Mucosa of descending colon (tissue), 3 donors: ENCODE results near the gene LIPK. TPM values are rescaled to one million over a fixed set of nuclear protein-coding genes. Genes with fewer than 3 reads are reported as not detected.

Experiments used
- ATAC-seq: fragments of 200-7000 bp; cut with Tn5 transposase; one replicate; pipeline ENCODE4 v1.9.1; 2020; ENCODE audit warnings: mild to moderate bottlenecking, moderate library complexity
- DNase-seq, 3 donors: peaks; one replicate each; pipeline ENCODE4 v3.0.0-alpha.2; 2020
- H3K36me3 ChIP-seq: fragments of 200-600 bp; one replicate; pipeline ENCODE4 v1.8.0; 2021; ENCODE audit warnings: low read depth, mild to moderate bottlenecking
- H3K4me1 ChIP-seq: fragments of 200-600 bp; one replicate; pipeline ENCODE4 v1.8.0; 2021; ENCODE audit warnings: low read depth, mild to moderate bottlenecking
- H3K4me3 ChIP-seq: fragments of 200-600 bp; one replicate; pipeline ENCODE4 v1.8.0; 2021; ENCODE audit warnings: mild to moderate bottlenecking
- H3K9me3 ChIP-seq: fragments of 200-600 bp; one replicate; pipeline ENCODE4 v1.8.0; 2021; ENCODE audit warnings: mild to moderate bottlenecking
- CTCF ChIP-seq: fragments of 200-600 bp; IDR thresholded peaks from one replicate; pipeline ENCODE4 v1.8.0; 2022; ENCODE audit warnings: antibody characterized with exemption, mild to moderate bottlenecking
- intact Hi-C, 2 donors: fragments of 100-400 bp; cut with DNase I in 1 of 2; cut with micrococcal nuclease in 1 of 2; formaldehyde crosslinking; loops; one replicate each; pipeline versions ENCODE4 v1.11.0 to v1.11.1; 2022; cut with DNase I, micrococcal nuclease
- total RNA-seq, 3 donors: library from RNA; stranded (reverse); fragmentation: NEBNext Ultra II Directional in 2 of 3; extraction: Animal tissue kit (Norgen Biotek cat#: 25700) in 2 of 3; gene quantifications; one replicate each; pipeline versions ENCODE4 v1.2.1 to v1.2.4, GENCODE V29; 2021 to 2023
- donor health status: DM: no; HTN: no; CAD: no; lungs with moderate emphysema.
- donor health status: DM: no; HTN: no; CAD: no.
- donor health status: DM: no; HTN: yes; CAD: no.

LIPK gene
- total RNA-seq, 3 donors from 2014 or later: not detected

- H3K36me3 ChIP-seq: no peaks in the 10 kb centered on the region
- no peaks in the 10 kb centered on the region for H3K9me3 ChIP-seq
- H3K4me1 ChIP-seq: no peaks in the 10 kb centered on the region
- ATAC-seq (no peak), DNase-seq (no peak)
- TF ChIP-seq CTCF: no peak
- intact Hi-C loops: no loop called here
- no peak overlapping the region for H3K4me3 ChIP-seq
Measured at GRCh38 chr10:88786032-88786770, 80.2 kb downstream of the LIPK start.

GRCh38 chr10:88787463-88787862 lies 81.4 kb downstream of the LIPK start:
- Histone ChIP-seq H3K4me1 (no peaks in the 10 kb centered on the region), H3K36me3 (no peaks in the 10 kb centered on the region), H3K4me3 (no peak overlapping the region), H3K9me3 (no peaks in the 10 kb centered on the region)
- TF ChIP-seq CTCF: no peak
- intact Hi-C loops: no loop called here
- DNase-seq (no peak), ATAC-seq (no peak)

GRCh38 chr10:88788924-88789323 lies 82.9 kb downstream of the LIPK start:
- H3K4me1 ChIP-seq: no peaks in the 10 kb centered on the region
- H3K4me3 ChIP-seq: no peak overlapping the region
- no peak for ATAC-seq
- no peak for DNase-seq
- TF ChIP-seq CTCF: no peak
- no peaks in the 10 kb centered on the region for H3K9me3 ChIP-seq
- no peaks in the 10 kb centered on the region for H3K36me3 ChIP-seq
- intact Hi-C loops: no loop called here

GRCh38 chr10:88791924-88792323 lies 85.9 kb downstream of the LIPK start:
- no peaks in the 10 kb centered on the region for H3K4me1 ChIP-seq
- ATAC-seq (peak; percentile 65), DNase-seq (peak in 2 of 3 donors; percentile 16 to 20)
- H3K4me3 ChIP-seq: no peak overlapping the region
- TF ChIP-seq CTCF: no peak
- H3K36me3 ChIP-seq: no peaks in the 10 kb centered on the region
- intact Hi-C loops: loop anchor here in 1 of 2 donors (5.0 kb wide), 1 partner anchor 105 kb away; no protein-coding TSS in a partner anchor
- no peaks in the 10 kb centered on the region for H3K9me3 ChIP-seq

- H3K4me3 ChIP-seq: no peak overlapping the region
- ATAC-seq (peak; percentile 47), DNase-seq (peak in 2 of 3 donors; percentile 5 to 17)
- no peaks in the 10 kb centered on the region for H3K9me3 ChIP-seq
- H3K36me3 ChIP-seq: no peaks in the 10 kb centered on the region
- H3K4me1 ChIP-seq: no peaks in the 10 kb centered on the region
- TF ChIP-seq CTCF: no peak
- intact Hi-C loops: loop anchor here in 1 of 2 donors (5.0 kb wide), 1 partner anchor 105 kb away; no protein-coding TSS in a partner anchor
Measured at GRCh38 chr10:88792661-88793060, 86.6 kb downstream of the LIPK start.
